Trophoblast cell (in vitro differentiated cells and primary cell): ENCODE data around the gene ZCCHC10.
"Not testable (repeated sequence)": the region's sequence is repeated elsewhere in the genome, so short reads cannot be mapped to it uniquely, and the experiment has no call there.

Source experiments
- DNase-seq, 2 donors: peaks; one replicate each; pipeline ENCODE4 v3.0.0-alpha.2; 2016
- H2AFZ ChIP-seq: 2 replicates; pipeline ENCODE4 v1.6.1; 2013; ENCODE audit warnings: low read length, moderate library complexity, mild to moderate bottlenecking; ENCODE audit not compliant: insufficient read depth, poor library complexity
- H2AK5ac ChIP-seq: 2 replicates; pipeline ENCODE4 v1.6.1; 2013; ENCODE audit warnings: mild to moderate bottlenecking, low read length
- H2BK120ac ChIP-seq: 2 replicates; pipeline ENCODE4 v1.6.1; 2013; ENCODE audit warnings: low read length, mild to moderate bottlenecking, moderate library complexity; ENCODE audit not compliant: insufficient read depth, poor library complexity
- H2BK12ac ChIP-seq: 2 replicates; pipeline ENCODE4 v1.6.1; 2013; ENCODE audit warnings: mild to moderate bottlenecking, low read length, moderate library complexity
- H2BK5ac ChIP-seq: 2 replicates; pipeline ENCODE4 v1.6.1; 2013; ENCODE audit warnings: low read length, low read depth, moderate library complexity, mild to moderate bottlenecking; ENCODE audit not compliant: poor library complexity
- H3K14ac ChIP-seq: 2 replicates; pipeline ENCODE4 v1.6.1; 2013; ENCODE audit warnings: mild to moderate bottlenecking, low read length
- H3K18ac ChIP-seq: 2 replicates; pipeline ENCODE4 v1.6.1; 2013; ENCODE audit warnings: mild to moderate bottlenecking, low read length
- H3K23ac ChIP-seq: 2 replicates; pipeline ENCODE4 v1.6.1; 2013; ENCODE audit warnings: low read length
- H3K27ac ChIP-seq: 2 replicates; pipeline ENCODE4 v1.5.1; 2013; ENCODE audit warnings: low read depth, mild to moderate bottlenecking, inconsistent platforms, low read length, moderate library complexity
- H3K27me3 ChIP-seq: 2 replicates; pipeline ENCODE4 v1.6.1; 2013; ENCODE audit warnings: inconsistent platforms, mild to moderate bottlenecking, low read length, moderate library complexity; ENCODE audit not compliant: insufficient read depth
- H3K36me3 ChIP-seq, 2 experiments: 1 replicate in 1 of 2; 2 replicates in 1 of 2; pipeline ENCODE4 v1.6.1; 2013; ENCODE audit warnings: low read length in 2 of 2, mild to moderate bottlenecking in 2 of 2, moderate library complexity in 1 of 2; ENCODE audit not compliant: insufficient read depth in 2 of 2, control insufficient read depth in 1 of 2
- H3K4ac ChIP-seq: 2 replicates; pipeline ENCODE4 v1.6.1; 2013; ENCODE audit warnings: low read depth, mild to moderate bottlenecking, low read length, moderate library complexity
- H3K4me1 ChIP-seq, 2 experiments: 1 replicate in 1 of 2; 2 replicates in 1 of 2; pipeline ENCODE4 v1.6.1; 2013; ENCODE audit warnings: low read length in 2 of 2, mild to moderate bottlenecking in 2 of 2, moderate library complexity in 1 of 2; ENCODE audit not compliant: insufficient read depth in 2 of 2, control insufficient read depth in 1 of 2
- H3K4me2 ChIP-seq: 2 replicates; pipeline ENCODE4 v1.6.1; 2013; ENCODE audit warnings: inconsistent platforms, mild to moderate bottlenecking, low read length, moderate library complexity
- H3K4me3 ChIP-seq: 2 replicates; pipeline ENCODE4 v1.5.1; 2013; ENCODE audit warnings: mild to moderate bottlenecking, low read depth, low read length, inconsistent platforms
- H3K79me1 ChIP-seq: one replicate; pipeline ENCODE4 v1.6.1; 2013; ENCODE audit warnings: low read length
- H3K79me2 ChIP-seq: 2 replicates; pipeline ENCODE4 v1.6.1; 2013; ENCODE audit warnings: low read length, mild to moderate bottlenecking; ENCODE audit not compliant: control insufficient read depth, insufficient read depth, poor library complexity
- H3K9ac ChIP-seq: 2 replicates; pipeline ENCODE4 v1.6.1; 2013; ENCODE audit warnings: mild to moderate bottlenecking, low read length
- H3K9me3 ChIP-seq: 2 replicates; pipeline ENCODE4 v1.6.1; 2013; ENCODE audit warnings: low read depth, mild to moderate bottlenecking, control low read depth, inconsistent platforms, low read length; ENCODE audit not compliant: insufficient read depth
- H4K12ac ChIP-seq: 2 replicates; pipeline ENCODE4 v1.6.1; 2013; ENCODE audit warnings: low read depth, mild to moderate bottlenecking, low read length, moderate library complexity
- H4K8ac ChIP-seq: 2 replicates; pipeline ENCODE4 v1.6.1; 2013; ENCODE audit warnings: low read depth, mild to moderate bottlenecking, low read length, moderate library complexity
- H4K91ac ChIP-seq: one replicate; pipeline ENCODE4 v1.6.1; 2013; ENCODE audit warnings: low read depth, mild to moderate bottlenecking, low read length, moderate library complexity
- WGBS: extraction: QIAGEN DNeasy Blood & Tissue Kit; methylation state at CpG from one replicate; pipeline ENCODE4 v1.1.7; 2013; ENCODE audit warnings: missing lambda C conversion rate; ENCODE audit not compliant: insufficient read length, insufficient coverage; ENCODE audit errors: extremely low coverage; 5-methylcytosine and 5-hydroxymethylcytosine counted together

The ZCCHC10 gene

GRCh38 chr5:132979367-132979940 is 46.9 kb downstream of the ZCCHC10 start:
- H3K14ac ChIP-seq = no peak overlapping the region
- no peak overlapping the region for H2BK12ac ChIP-seq
- no peak overlapping the region for H4K91ac ChIP-seq
- H3K9me3 ChIP-seq = no peaks in the 10 kb centered on the region
- no peaks in the 10 kb centered on the region for H3K79me2 ChIP-seq
- no peaks in the 10 kb centered on the region for H3K79me1 ChIP-seq
- H3K4ac ChIP-seq = no peak overlapping the region
- H2AK5ac ChIP-seq = no peak overlapping the region
- H3K4me3 ChIP-seq = no peak overlapping the region
- no peaks in the 10 kb centered on the region for H3K36me3 ChIP-seq
- no peaks in the 10 kb centered on the region for H3K4me1 ChIP-seq
- no peak overlapping the region for H3K4me2 ChIP-seq
- no peak overlapping the region for H3K27ac ChIP-seq
- no peak overlapping the region for H3K23ac ChIP-seq
- H2BK120ac ChIP-seq = no peak overlapping the region
- no CpG with 5 or more reads among the region's 3 CpGs for WGBS
- peak in 1 of 2 donors; percentile 17 for DNase-seq
- H3K27me3 ChIP-seq = no peaks in the 10 kb centered on the region
- no peak overlapping the region for H4K8ac ChIP-seq
- H2BK5ac ChIP-seq = no peak overlapping the region
- no peak overlapping the region for H2AFZ ChIP-seq
- H3K18ac ChIP-seq = no peak overlapping the region
- no peak overlapping the region for H4K12ac ChIP-seq
- H3K9ac ChIP-seq = no peak overlapping the region

GRCh38 chr5:132976852-132977251 is 49.5 kb downstream of the ZCCHC10 start:
- Histone ChIP-seq H3K23ac (no peak overlapping the region), H3K27me3 (no peaks in the 10 kb centered on the region), H2BK12ac (no peak overlapping the region)

GRCh38 chr5:132972436-132972828 is 53.9 kb downstream of the ZCCHC10 start:
- not testable (repeated sequence) for H3K27ac ChIP-seq, H3K36me3 ChIP-seq, H4K12ac ChIP-seq, H3K23ac ChIP-seq, H4K8ac ChIP-seq, H4K91ac ChIP-seq, H3K4me1 ChIP-seq, H3K79me1 ChIP-seq, H3K4ac ChIP-seq, H2AFZ ChIP-seq, DNase-seq, H3K79me2 ChIP-seq, H3K14ac ChIP-seq, H2BK12ac ChIP-seq, H2AK5ac ChIP-seq, H3K9ac ChIP-seq, H3K4me2 ChIP-seq, H3K4me3 ChIP-seq, H3K18ac ChIP-seq, H3K27me3 ChIP-seq, H2BK120ac ChIP-seq, H3K9me3 ChIP-seq, H2BK5ac ChIP-seq
- no CpG with 5 or more reads among the region's 7 CpGs for WGBS

More at GRCh38 chr5:132976852-132977251, 49.5 kb downstream of the ZCCHC10 start:
- no peak for DNase-seq
- H3K4me2 ChIP-seq = no peak overlapping the region
- H2AK5ac ChIP-seq = no peak overlapping the region
- H4K8ac ChIP-seq = no peak overlapping the region
- no peak overlapping the region for H3K4me3 ChIP-seq
- H3K4ac ChIP-seq = no peak overlapping the region
- WGBS = no CpG with 5 or more reads among the region's 3 CpGs
- H3K27ac ChIP-seq = no peak overlapping the region
- no peak overlapping the region for H3K9ac ChIP-seq
- H3K18ac ChIP-seq = no peak overlapping the region
- H3K36me3 ChIP-seq = no peaks in the 10 kb centered on the region
- H2BK120ac ChIP-seq = no peak overlapping the region
- H3K14ac ChIP-seq = no peak overlapping the region
- no peaks in the 10 kb centered on the region for H3K79me2 ChIP-seq
- H3K79me1 ChIP-seq = no peaks in the 10 kb centered on the region
- no peak overlapping the region for H4K91ac ChIP-seq
- no peak overlapping the region for H2BK5ac ChIP-seq
- H3K4me1 ChIP-seq = no peaks in the 10 kb centered on the region
- H2AFZ ChIP-seq = no peak overlapping the region
- no peaks in the 10 kb centered on the region for H3K9me3 ChIP-seq
- no peak overlapping the region for H4K12ac ChIP-seq

GRCh38 chr5:132971483-132972435 is 54.6 kb downstream of the ZCCHC10 start:
- Histone ChIP-seq H4K91ac (peak overlapping the region; percentile 33), H3K27me3 (no peaks in the 10 kb centered on the region), H2BK5ac (no peak overlapping the region), H4K8ac (peak overlapping the region; percentile 51), H3K14ac (no peak overlapping the region), H3K9ac (no peak overlapping the region), H3K4ac (no peak overlapping the region), H3K79me2 (no peaks in the 10 kb centered on the region), H4K12ac (no peak overlapping the region), H3K36me3 (no peaks in the 10 kb centered on the region), H3K4me1 (peaks cover 2 to 5% of the 10 kb centered on the region in 2 experiments), H2AK5ac (no peak overlapping the region), H2BK120ac (peak overlapping the region; percentile 49), H3K79me1 (no peaks in the 10 kb centered on the region), H2BK12ac (no peak overlapping the region), H3K4me3 (no peak overlapping the region), H2AFZ (no peak overlapping the region), H3K27ac (peak overlapping the region; percentile 91), H3K4me2 (no peak overlapping the region), H3K9me3 (no peaks in the 10 kb centered on the region), H3K23ac (no peak overlapping the region), H3K18ac (no peak overlapping the region)
- no CpG with 5 or more reads among the region's 16 CpGs for WGBS
- peak; percentile 93 to 96 for DNase-seq
